GM19463 (cell line): ENCODE measurements around the gene STX17.

ENCODE experiments used
- ATAC-seq: cut with Tn5 transposase; IDR thresholded peaks from one replicate; pipeline ENCODE4 v1.9.1; 2021; ENCODE audit warnings: mild to moderate bottlenecking, moderate library complexity; ENCODE audit not compliant: unreplicated experiment

The STX17 gene

GRCh38 chr9:99905833-99906402 lies 536 bp upstream of the STX17 start:
- ATAC-seq: no peak

- no peak for ATAC-seq
Measured at GRCh38 chr9:99907208-99907532, 716 bp downstream of the STX17 start.

- ATAC-seq: no peak
Measured at GRCh38 chr9:99911600-99911999, 5.1 kb downstream of the STX17 start.

GRCh38 chr9:99916650-99917049 lies 10.2 kb downstream of the STX17 start:
- ATAC-seq: no peak

GRCh38 chr9:99918134-99918533 lies 11.7 kb downstream of the STX17 start:
- ATAC-seq: no peak

GRCh38 chr9:99919930-99920329 lies 13.5 kb downstream of the STX17 start:
- ATAC-seq: no peak

GRCh38 chr9:99921875-99922710 lies 15.6 kb downstream of the STX17 start:
- ATAC-seq: no peak

- no peak for ATAC-seq
Measured at GRCh38 chr9:99922711-99923030, 16.2 kb downstream of the STX17 start.

GRCh38 chr9:99925541-99925940 lies 19.1 kb downstream of the STX17 start:
- no peak for ATAC-seq

- no peak for ATAC-seq
Measured at GRCh38 chr9:99929652-99930051, 23.2 kb downstream of the STX17 start.

- ATAC-seq: no peak
Measured at GRCh38 chr9:99931155-99931840, 24.8 kb downstream of the STX17 start.

- ATAC-seq: no peak
Measured at GRCh38 chr9:99936947-99937587, 30.6 kb downstream of the STX17 start.

GRCh38 chr9:99947395-99947794 lies 40.9 kb downstream of the STX17 start:
- no peak for ATAC-seq

GRCh38 chr9:99948482-99948881 lies 42.0 kb downstream of the STX17 start:
- ATAC-seq: no peak

GRCh38 chr9:99948896-99949295 lies 42.4 kb downstream of the STX17 start:
- no peak for ATAC-seq

GRCh38 chr9:99953861-99954507 lies 47.5 kb downstream of the STX17 start:
- ATAC-seq: peak; percentile 30

- ATAC-seq: peak; percentile 69
Measured at GRCh38 chr9:99954819-99955218, 48.4 kb downstream of the STX17 start.

GRCh38 chr9:99955606-99956005 lies 49.2 kb downstream of the STX17 start:
- ATAC-seq: no peak

GRCh38 chr9:99962680-99963261 lies 56.3 kb downstream of the STX17 start:
- ATAC-seq: no peak

- no peak for ATAC-seq
Measured at GRCh38 chr9:99964336-99964735, 57.9 kb downstream of the STX17 start.

- ATAC-seq: no peak
Measured at GRCh38 chr9:99966001-99966400, 59.5 kb downstream of the STX17 start.
